Activated CD4-positive, alpha-beta T cell treated with anti-CD3 and anti-CD28 coated beads, Interleukin-2, amount 50 U/mL, for 1 hour (primary cell): ENCODE measurements around the gene ZDHHC8.

ENCODE experiments used
- DNase-seq: peaks from one replicate; pipeline ENCODE4 v3.0.0-alpha.2; 2020

The ZDHHC8 gene, protein sequence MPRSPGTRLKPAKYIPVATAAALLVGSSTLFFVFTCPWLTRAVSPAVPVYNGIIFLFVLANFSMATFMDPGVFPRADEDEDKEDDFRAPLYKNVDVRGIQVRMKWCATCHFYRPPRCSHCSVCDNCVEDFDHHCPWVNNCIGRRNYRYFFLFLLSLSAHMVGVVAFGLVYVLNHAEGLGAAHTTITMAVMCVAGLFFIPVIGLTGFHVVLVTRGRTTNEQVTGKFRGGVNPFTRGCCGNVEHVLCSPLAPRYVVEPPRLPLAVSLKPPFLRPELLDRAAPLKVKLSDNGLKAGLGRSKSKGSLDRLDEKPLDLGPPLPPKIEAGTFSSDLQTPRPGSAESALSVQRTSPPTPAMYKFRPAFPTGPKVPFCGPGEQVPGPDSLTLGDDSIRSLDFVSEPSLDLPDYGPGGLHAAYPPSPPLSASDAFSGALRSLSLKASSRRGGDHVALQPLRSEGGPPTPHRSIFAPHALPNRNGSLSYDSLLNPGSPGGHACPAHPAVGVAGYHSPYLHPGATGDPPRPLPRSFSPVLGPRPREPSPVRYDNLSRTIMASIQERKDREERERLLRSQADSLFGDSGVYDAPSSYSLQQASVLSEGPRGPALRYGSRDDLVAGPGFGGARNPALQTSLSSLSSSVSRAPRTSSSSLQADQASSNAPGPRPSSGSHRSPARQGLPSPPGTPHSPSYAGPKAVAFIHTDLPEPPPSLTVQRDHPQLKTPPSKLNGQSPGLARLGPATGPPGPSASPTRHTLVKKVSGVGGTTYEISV

DNA sequence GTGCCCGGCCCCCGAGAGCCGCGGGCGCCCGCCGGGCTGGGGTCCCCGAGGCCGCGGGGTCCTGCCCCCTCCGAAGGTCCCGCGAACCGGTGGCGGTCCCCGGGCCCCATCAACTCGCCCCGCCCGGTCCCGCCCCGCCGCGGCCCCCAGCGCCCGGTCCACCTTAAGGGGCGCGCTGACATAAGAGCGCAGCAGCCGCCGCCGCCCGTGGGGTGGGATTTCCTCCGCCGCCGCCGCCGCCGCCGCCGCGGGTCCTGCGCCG, at the start of gene ZDHHC8:
ZDHHC8 (plus strand) TSS at position 208 of the 262 bp plus-strand sequence. CDS start 144 bp downstream, outside the sequence.
- DNase-seq = peak; percentile 44

DNA sequence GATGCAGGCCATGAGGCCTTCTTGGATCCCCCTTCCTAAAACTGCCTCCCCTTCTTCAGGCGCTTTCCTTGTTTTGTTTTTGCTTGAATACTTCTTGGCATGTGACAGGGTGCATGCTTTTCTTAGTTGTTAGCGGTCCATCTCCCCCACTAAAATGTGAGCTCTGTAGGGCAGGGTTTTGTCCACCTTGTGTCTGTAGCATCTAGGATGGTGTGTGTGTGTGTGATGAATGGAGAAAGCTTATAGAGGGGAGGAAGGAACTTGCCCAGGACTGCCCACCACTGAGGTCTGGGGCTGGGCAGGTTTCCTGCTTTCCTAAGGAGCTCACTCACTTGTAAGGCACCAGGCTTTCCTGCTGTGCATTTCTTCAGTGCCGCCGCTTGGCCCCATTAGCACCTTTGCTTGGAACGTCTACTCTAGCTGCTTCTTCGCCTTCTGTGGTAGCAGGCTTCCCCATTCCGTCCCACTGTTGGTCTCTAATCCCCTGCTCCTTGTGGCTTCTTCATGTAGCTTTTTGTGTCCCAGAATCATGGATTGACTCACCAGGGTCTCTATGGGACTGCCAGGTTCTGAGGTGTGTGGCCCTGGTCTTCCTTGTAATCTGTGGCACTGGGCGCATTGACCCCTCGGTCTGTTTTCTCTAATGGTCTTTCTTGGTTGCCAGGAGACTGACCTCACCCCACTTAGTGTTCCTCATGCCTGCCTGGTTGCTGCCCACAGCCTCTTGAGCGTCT, 48.3 kb upstream of the ZDHHC8 start:
- DNase-seq = no peak

- no peak for DNase-seq
These were observed 47.6 kb upstream of the ZDHHC8 start for GRCh38 chr22:20083891-20084546.

DNA sequence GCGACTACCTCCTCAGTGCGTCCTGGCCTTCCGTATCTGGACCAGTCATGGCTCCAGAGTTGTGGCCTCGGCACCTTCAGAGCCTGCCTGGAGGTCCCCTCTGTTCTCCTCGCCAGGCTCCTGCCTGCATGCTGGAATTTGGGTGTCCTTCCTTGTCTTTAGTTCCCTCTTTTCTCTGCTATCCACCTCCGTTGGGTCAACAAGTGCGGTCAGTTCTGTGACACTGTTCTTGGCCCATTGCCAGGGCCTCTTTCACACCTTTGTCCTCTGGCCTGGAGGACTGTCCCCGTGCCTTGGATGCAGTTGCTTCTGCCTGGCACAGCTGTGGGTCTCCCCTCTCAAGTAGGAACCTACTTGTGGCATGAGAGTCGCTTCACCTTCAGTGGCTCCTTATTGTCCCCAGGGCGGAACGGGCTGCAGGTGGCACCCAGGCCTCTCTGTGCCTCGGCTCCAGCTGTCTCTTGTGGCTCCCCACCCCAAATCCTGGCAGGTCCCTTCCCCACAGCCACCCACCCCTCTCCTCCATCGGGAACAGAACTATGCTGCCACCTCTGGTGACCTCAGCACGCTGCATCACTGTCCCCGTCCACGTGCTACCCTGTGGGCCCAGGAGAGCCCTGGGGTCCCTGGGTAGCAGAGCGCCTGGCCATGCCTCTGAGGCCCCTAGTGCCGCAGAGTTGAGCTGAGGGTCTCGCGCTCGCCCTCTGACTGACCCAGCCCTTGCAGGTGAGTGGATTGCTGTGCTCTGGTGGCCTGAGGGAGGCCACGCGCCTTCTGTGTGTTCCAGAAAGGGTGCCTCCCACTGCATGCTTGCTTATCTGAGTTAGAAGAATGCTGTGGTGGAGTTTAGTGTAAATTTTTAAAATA, 46.8 kb upstream of the ZDHHC8 start:
- DNase-seq = no peak

- DNase-seq = no peak
These were observed 46.0 kb upstream of the ZDHHC8 start for GRCh38 chr22:20085651-20086050.

GRCh38 chr22:20086101-20086599, 45.5 kb upstream of the ZDHHC8 start:
- no peak for DNase-seq

GRCh38 chr22:20086763-20087162, 44.8 kb upstream of the ZDHHC8 start:
- DNase-seq = no peak

GRCh38 chr22:20087319-20088262, 44.0 kb upstream of the ZDHHC8 start:
- DNase-seq = no peak

GRCh38 chr22:20088263-20088648, 43.3 kb upstream of the ZDHHC8 start:
- DNase-seq = no peak

GRCh38 chr22:20089226-20089976, 42.2 kb upstream of the ZDHHC8 start:
- no peak for DNase-seq

GRCh38 chr22:20089977-20090729, 41.5 kb upstream of the ZDHHC8 start:
- no peak for DNase-seq

- no peak for DNase-seq
These were observed 40.8 kb upstream of the ZDHHC8 start for GRCh38 chr22:20090730-20091240.

- DNase-seq = no peak
These were observed 39.7 kb upstream of the ZDHHC8 start for GRCh38 chr22:20091690-20092476.

- DNase-seq = no peak
These were observed 39.1 kb upstream of the ZDHHC8 start for GRCh38 chr22:20092477-20092854.

- DNase-seq = no peak
These were observed 38.0 kb upstream of the ZDHHC8 start for GRCh38 chr22:20093418-20094196.

DNA sequence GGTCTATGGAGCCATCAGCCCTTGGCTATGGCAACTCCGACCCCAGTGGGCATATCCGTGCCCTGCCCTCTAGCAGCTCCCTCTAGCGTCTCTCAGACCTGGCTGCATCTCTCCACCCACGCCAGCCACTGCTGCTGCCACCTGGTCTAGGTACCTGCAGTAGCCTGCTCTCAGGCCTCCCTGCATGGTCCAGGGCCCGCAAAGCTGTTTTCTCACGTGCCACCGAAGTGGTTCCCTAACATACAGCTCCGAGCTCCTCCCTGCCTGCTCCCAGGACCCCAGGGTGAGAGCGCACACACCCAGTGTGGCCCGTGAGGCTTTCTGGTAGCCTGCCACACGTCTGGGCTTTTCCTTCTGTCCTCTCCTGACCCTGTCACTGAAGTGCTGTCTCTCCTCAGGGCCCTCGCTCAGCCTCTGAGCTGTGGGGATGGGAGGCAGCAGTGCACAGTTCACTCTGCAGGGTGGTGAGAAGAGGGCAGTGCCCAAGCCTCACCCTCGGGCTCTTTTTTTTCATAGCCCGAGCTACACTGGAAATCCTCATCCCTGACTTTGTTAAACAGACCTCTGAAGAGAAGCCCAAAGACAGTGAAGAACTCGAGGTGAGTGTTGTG, 37.3 kb upstream of the ZDHHC8 start:
- no peak for DNase-seq

- no peak for DNase-seq
These were observed 36.1 kb upstream of the ZDHHC8 start for GRCh38 chr22:20095521-20095920.
